ENCODE results near the gene IRF7.

- TF ChIP-seq RCOR1 (IDR thresholded peaks at IDR 0.05; ENCODE audit: low read length) (no peak), FOXM1 (IDR thresholded peaks at IDR 0.05; ENCODE audit: low read depth) (no peak), CTCF (IDR thresholded peaks at IDR 0.05) (no peak), PBX3 (IDR thresholded peaks at IDR 0.05) (no peak), GABPA (IDR thresholded peaks at IDR 0.05; ENCODE audit: low read depth) (no peak), EZH2phosphoT487 (IDR thresholded peaks at IDR 0.05; ENCODE audit: borderline replicate concordance, low read depth) (no peak), NRF1 (IDR thresholded peaks at IDR 0.05; ENCODE audit: low read depth, low read length) (no peak), TEAD4 (IDR thresholded peaks at IDR 0.05; ENCODE audit: borderline replicate concordance, insufficient read depth) (no peak), SMC3 (IDR thresholded peaks at IDR 0.05; ENCODE audit: low read depth, low read length) (no peak), NFIC (IDR thresholded peaks at IDR 0.05; ENCODE audit: borderline replicate concordance) (no peak), USF1 (IDR thresholded peaks at IDR 0.05; ENCODE audit: borderline replicate concordance, low read depth) (no peak)
Measured at GRCh38 chr11:638631-639331, 23.0 kb upstream of the IRF7 start.

Data from SK-N-SH (cell line).